H7 (cell line): ENCODE measurements around the gene FBXL4. TPM values are rescaled to one million over a fixed set of nuclear protein-coding genes. Genes with fewer than 3 reads are reported as not detected.

Experiments used
- DNase-seq: peaks from one replicate; pipeline ENCODE4 v3.0.0; 2012
- H3K27me3 ChIP-seq: 2 replicates; pipeline ENCODE4 v1.6.0; 2011; ENCODE audit warnings: mild to moderate bottlenecking, low read length; ENCODE audit not compliant: control insufficient read depth, insufficient read depth
- H3K36me3 ChIP-seq: replicated peaks from 2 replicates; pipeline ENCODE4 v1.5.1; 2011; ENCODE audit warnings: low read length; ENCODE audit not compliant: control insufficient read depth, insufficient read depth
- H3K4me3 ChIP-seq: 2 replicates; pipeline ENCODE4 v1.5.1; 2011; ENCODE audit warnings: low read depth, mild to moderate bottlenecking, control low read depth, low read length, moderate library complexity; ENCODE audit not compliant: insufficient read depth
- total RNA-seq: library from RNA; depleted of rRNA; stranded (reverse); fragments of >200 nt; shearing (Covaris generic); gene quantifications from 2 replicates; pipeline ENCODE4 v1.2.3, GENCODE V29; 2014

The FBXL4 gene
- total RNA-seq, 1 experiment from 2014 or later: 11.1 TPM

DNA sequence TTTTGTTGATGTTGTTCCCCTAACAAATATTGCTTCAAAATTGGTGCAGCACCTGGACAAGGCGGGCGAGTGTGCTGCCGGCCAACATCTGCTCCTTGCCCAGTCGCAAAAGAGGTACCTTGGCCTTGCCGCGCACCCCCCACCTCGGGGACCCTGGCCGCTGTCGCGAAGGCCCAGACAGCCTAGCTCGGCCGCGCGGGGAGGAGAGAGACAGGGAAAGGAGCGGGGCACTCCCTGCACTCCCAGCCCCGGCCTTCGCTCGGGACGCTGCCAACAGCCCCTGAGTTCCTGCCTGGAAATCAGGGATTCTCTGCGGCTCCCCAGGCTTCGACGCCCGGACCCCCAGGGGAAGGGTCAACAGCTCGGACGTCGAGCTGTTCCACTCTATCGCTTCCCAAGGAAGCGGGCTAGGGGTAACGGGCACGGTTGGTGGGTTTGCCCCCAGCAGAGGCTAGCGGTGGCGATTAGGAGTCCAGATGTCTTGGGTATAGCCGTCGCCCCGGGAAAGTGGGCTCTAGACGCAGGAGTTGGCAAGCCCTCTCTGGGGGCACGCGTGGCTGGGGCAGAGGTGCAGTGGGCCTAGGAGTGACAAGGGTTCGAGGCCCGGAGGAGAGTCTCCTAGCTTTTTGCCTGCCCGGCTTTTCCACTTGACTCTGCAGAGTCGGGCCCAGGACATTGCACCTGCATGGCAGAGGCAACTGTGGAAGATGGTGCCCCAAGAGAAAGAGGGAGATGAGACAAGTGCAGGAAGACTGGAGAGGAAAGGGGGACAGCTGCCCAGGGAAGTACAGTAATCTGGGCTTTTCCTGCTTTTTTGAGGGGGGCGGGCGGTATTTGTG, 105.2 kb downstream of the FBXL4 start:
- Histone ChIP-seq H3K36me3 (no peaks in the 10 kb centered on the region), H3K27me3 (peaks cover 96% of the 10 kb centered on the region), H3K4me3 (peak overlapping the region; percentile 12; the same call in 1 of the 2 replicates)
- DNase-seq: peak; percentile 83

- no peak for DNase-seq
- Histone ChIP-seq H3K27me3 (peaks cover 96% of the 10 kb centered on the region), H3K36me3 (no peaks in the 10 kb centered on the region), H3K4me3 (no peak overlapping the region)
Measured at GRCh38 chr6:98841621-98842341, 106.0 kb downstream of the FBXL4 start.

DNA sequence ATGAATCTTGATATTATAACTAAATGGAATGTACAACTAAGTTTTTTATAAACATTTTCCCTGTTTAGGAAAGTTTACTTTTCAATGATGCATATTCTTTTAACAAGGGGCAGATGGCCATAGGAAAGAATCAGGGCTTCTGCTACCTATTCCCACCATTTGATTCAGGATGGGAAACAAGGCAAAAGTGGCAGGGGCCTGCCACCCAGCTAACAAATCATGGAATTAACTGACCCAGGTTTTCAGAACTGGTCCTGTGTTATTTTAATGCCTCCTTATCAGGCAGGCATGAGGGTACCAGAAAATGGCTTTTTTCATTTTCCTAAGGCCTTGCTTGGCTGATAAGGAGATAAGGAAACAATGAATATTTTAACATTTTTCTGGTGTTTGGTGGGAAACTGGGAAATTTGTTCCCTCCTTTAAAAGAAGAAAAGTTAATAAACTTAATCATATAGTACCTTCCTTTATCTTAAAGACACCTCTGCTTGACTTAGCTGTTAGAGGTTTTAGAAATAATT, 106.7 kb downstream of the FBXL4 start:
- no peak for DNase-seq
- Histone ChIP-seq H3K36me3 (no peaks in the 10 kb centered on the region), H3K27me3 (peaks cover 96% of the 10 kb centered on the region), H3K4me3 (no peak overlapping the region)

GRCh38 chr6:98840385-98840784, 107.4 kb downstream of the FBXL4 start:
- Histone ChIP-seq H3K36me3 (no peaks in the 10 kb centered on the region), H3K4me3 (no peak overlapping the region), H3K27me3 (peaks cover 99% of the 10 kb centered on the region)
- DNase-seq: no peak

DNA sequence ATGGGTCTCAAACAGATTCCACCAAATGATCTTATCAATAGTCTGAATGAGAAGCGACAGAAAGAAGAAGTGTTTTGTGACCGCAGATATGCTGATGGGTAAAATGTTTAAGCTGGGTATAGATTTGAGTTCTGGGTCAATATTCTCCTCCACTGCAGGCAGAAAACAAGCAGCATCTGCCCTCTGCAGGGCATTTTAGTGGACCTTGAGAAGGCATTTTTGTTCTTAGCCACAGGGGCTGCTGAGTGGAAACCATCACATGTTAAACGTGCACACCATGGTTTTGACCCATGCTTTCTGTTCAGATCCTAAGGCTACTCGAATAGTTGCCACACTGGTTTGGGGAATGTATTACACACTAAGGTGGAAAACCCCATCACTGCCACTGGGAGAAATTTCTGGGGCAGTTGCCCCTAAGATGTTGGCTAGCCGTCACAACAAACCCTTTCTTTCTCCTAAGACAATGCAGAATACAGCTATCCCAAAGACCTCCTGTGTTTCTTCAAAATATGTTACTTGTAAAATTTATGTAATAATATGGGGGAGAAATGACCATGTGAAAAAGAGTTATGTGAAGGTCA, 107.9 kb downstream of the FBXL4 start:
- Histone ChIP-seq H3K36me3 (no peaks in the 10 kb centered on the region), H3K27me3 (peaks cover 99% of the 10 kb centered on the region), H3K4me3 (no peak overlapping the region)
- peak; percentile 60 for DNase-seq

GRCh38 chr6:98838975-98839374, 108.8 kb downstream of the FBXL4 start:
- Histone ChIP-seq H3K36me3 (no peaks in the 10 kb centered on the region), H3K27me3 (peaks cover 94% of the 10 kb centered on the region), H3K4me3 (no peak overlapping the region)
- DNase-seq: no peak

DNA sequence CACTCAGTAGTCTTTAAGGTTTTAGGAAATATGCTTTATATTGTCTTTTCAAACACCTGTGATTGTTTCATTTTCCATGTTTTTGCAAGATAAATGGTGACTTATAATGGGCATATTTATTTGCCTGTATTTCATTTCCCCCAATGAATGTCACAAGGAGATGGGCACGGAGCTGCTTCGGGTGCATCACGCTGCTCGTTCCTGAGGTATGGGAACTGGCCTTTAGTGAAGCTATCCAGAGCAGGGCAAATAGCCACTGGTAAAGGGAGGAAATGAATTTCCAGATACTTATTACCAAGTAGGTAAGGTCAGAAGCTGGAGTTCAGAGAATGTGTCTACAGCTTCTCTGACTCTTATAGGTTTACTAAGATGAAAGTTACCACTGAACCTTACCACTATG, 109.7 kb downstream of the FBXL4 start:
- H3K27me3 ChIP-seq: peaks cover 94% of the 10 kb centered on the region
- no peaks in the 10 kb centered on the region for H3K36me3 ChIP-seq
- H3K4me3 ChIP-seq: no peak overlapping the region
- DNase-seq: no peak

GRCh38 chr6:98836962-98837944, 110.5 kb downstream of the FBXL4 start:
- Histone ChIP-seq H3K4me3 (no peak overlapping the region), H3K36me3 (no peaks in the 10 kb centered on the region), H3K27me3 (peaks cover 94% of the 10 kb centered on the region)
- DNase-seq: no peak

- peak; percentile 84 for DNase-seq
- Histone ChIP-seq H3K36me3 (no peaks in the 10 kb centered on the region), H3K4me3 (peak overlapping the region; percentile 32), H3K27me3 (peaks cover 94% of the 10 kb centered on the region)
Measured at GRCh38 chr6:98836025-98836961, 111.5 kb downstream of the FBXL4 start.

- peak; percentile 77 for DNase-seq
- Histone ChIP-seq H3K27me3 (peaks cover 94% of the 10 kb centered on the region), H3K36me3 (no peaks in the 10 kb centered on the region), H3K4me3 (peak overlapping the region; percentile 32)
Measured at GRCh38 chr6:98835149-98836024, 112.4 kb downstream of the FBXL4 start.

DNA sequence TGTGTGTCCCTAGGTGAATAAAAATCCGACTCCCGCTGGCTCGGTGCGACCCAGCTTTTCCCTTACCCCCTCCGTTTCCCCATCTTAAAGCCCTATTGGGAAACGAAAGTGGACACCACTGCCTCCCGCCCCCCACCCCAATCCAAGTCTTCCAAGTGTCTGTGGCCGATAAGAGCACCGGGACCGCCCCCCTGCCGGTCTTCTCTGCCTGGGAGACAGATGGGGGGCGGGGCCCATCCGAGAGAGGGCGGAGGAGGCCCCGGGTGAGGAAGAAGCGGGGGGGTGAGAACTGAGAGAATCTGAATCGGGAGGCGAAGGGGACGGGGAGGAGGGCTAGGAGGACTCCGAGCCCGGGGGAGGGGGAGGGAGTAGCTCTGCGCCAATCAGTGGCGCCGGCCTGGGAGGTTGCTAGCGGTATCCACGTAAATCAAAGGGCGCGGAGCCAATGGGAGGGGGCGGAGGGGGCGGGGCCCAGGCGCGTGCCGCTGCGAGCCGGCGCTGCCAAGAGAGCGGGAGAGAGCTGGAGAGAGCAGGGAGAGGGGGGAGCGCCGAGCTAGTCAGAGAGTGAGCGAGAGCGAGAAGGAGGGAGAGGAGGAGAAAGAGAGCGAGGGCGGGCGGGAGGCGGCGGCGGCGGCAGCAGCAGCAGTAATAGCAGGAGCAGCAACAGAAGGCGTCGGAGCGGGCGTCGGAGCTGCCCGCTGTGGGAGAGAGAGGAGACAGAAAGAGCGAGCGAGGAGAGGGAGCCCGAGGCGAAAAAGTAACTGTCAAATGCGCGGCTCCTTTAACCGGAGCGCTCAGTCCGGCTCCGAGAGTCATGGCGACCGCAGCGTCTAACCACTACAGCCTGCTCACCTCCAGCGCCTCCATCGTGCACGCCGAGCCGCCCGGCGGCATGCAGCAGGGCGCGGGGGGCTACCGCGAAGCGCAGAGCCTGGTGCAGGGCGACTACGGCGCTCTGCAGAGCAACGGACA, 113.4 kb downstream of the FBXL4 start, which contains the start of gene POU3F2:
Gene POU3F2, plus strand, starts transcription at position 515 of the 972 bp plus-strand sequence. Its CDS starts 300 bp downstream, at position 815.
- no peaks in the 10 kb centered on the region for H3K36me3 ChIP-seq
- H3K27me3 ChIP-seq: peaks cover 94% of the 10 kb centered on the region
- H3K4me3 ChIP-seq: peak within 1 kb of the TSS; percentile 54
- peak; percentile 97 for DNase-seq
